Astrocyte (in vitro differentiated cells and primary cell): Measurements from ENCODE around the gene TRH. TPM values are rescaled to one million over a fixed set of nuclear protein-coding genes. Genes with fewer than 3 reads are reported as not detected.

Experiments used
- DNase-seq: peaks from one replicate; pipeline ENCODE4 v3.0.0-alpha.2; 2010; ENCODE audit warnings: low read depth
- FAIRE-seq: peaks from 2 replicates; lab custom pipeline; 2011; peaks lifted over from hg19 to GRCh38; lab: Jason Lieb, UNC
- H2AFZ ChIP-seq: 2 replicates; pipeline ENCODE4 v1.6.0; 2012; ENCODE audit warnings: low read depth, low read length, inconsistent platforms
- H3K27ac ChIP-seq: 2 replicates; pipeline ENCODE4 v1.5.1; 2011; ENCODE audit warnings: low read depth, low read length, inconsistent platforms
- H3K27me3 ChIP-seq: 2 replicates; pipeline ENCODE4 v1.6.0; 2011; ENCODE audit warnings: low read length, inconsistent platforms; ENCODE audit not compliant: insufficient read depth
- H3K36me3 ChIP-seq: 2 replicates; pipeline ENCODE4 v1.5.1; 2011; ENCODE audit warnings: low read length, inconsistent platforms; ENCODE audit not compliant: insufficient read depth
- H3K4me1 ChIP-seq: 2 replicates; pipeline ENCODE4 v1.5.1; 2011; ENCODE audit warnings: low read length, inconsistent platforms; ENCODE audit not compliant: insufficient read depth
- H3K4me2 ChIP-seq: 2 replicates; pipeline ENCODE4 v1.6.0; 2012; ENCODE audit warnings: low read length, inconsistent platforms
- H3K4me3 ChIP-seq: 2 replicates; pipeline ENCODE4 v1.5.1; 2011; ENCODE audit warnings: low read depth, mild to moderate bottlenecking, low read length, inconsistent platforms; ENCODE audit not compliant: insufficient read depth
- H3K79me2 ChIP-seq: 2 replicates; pipeline ENCODE4 v1.6.0; 2012; ENCODE audit warnings: mild to moderate bottlenecking, low read length, inconsistent platforms; ENCODE audit not compliant: insufficient read depth
- H3K9ac ChIP-seq: 2 replicates; pipeline ENCODE4 v1.6.0; 2012; ENCODE audit warnings: mild to moderate bottlenecking, low read length, inconsistent platforms
- H3K9me3 ChIP-seq: 2 replicates; pipeline ENCODE4 v1.5.1; 2012; ENCODE audit warnings: low read depth, mild to moderate bottlenecking, low read length, inconsistent platforms; ENCODE audit not compliant: insufficient read depth
- H4K20me1 ChIP-seq: 2 replicates; pipeline ENCODE4 v1.6.0; 2012; ENCODE audit warnings: low read length, inconsistent platforms; ENCODE audit not compliant: insufficient read depth
- H3K27ac Mint-ChIP-seq: one replicate; pipeline ENCODE4 v1.8.0; 2021; ENCODE audit warnings: mild to moderate bottlenecking, mixed read lengths; ENCODE audit not compliant: unreplicated experiment
- H3K27me3 Mint-ChIP-seq: one replicate; pipeline ENCODE4 v1.8.0; 2021; ENCODE audit warnings: low read depth, mixed read lengths; ENCODE audit not compliant: unreplicated experiment
- H3K36me3 Mint-ChIP-seq: one replicate; pipeline ENCODE4 v1.8.0; 2021; ENCODE audit warnings: low read depth, mixed read lengths; ENCODE audit not compliant: unreplicated experiment
- H3K4me1 Mint-ChIP-seq: one replicate; pipeline ENCODE4 v1.8.0; 2021; ENCODE audit warnings: low read depth, mixed read lengths; ENCODE audit not compliant: unreplicated experiment
- H3K4me3 Mint-ChIP-seq: one replicate; pipeline ENCODE4 v1.8.0; 2021; ENCODE audit warnings: mild to moderate bottlenecking, moderate library complexity, mixed read lengths; ENCODE audit not compliant: unreplicated experiment
- H3K9me3 Mint-ChIP-seq: one replicate; pipeline ENCODE4 v1.8.0; 2021; ENCODE audit warnings: mild to moderate bottlenecking, mixed read lengths; ENCODE audit not compliant: unreplicated experiment
- EZH2 ChIP-seq: IDR thresholded peaks from 2 replicates; pipeline ENCODE4 v1.6.1; 2012; ENCODE audit warnings: mild to moderate bottlenecking, low read length, inconsistent platforms; ENCODE audit not compliant: insufficient read depth
- total RNA-seq: library from RNA; stranded (reverse); gene quantifications from 2 replicates; pipeline ENCODE4 v1.2.1, GENCODE V29; 2021
- TF ChIP-seq, protein P1 (sequence below): IDR thresholded peaks from 2 replicates; pipeline ENCODE4 v1.5.1; 2011; ENCODE audit warnings: low read depth, mild to moderate bottlenecking, inconsistent platforms, low read length, moderate library complexity; ENCODE audit not compliant: insufficient read depth

Gene TRH
- total RNA-seq, 1 donor from 2014 or later: 0.14 TPM

GRCh38 chr3:129936757-129937156 is 37.8 kb upstream of the TRH start:
- Mint-ChIP-seq H3K27ac (no peak overlapping the region), H3K27me3 (peaks cover 15% of the 10 kb centered on the region), H3K9me3 (peaks cover 2% of the 10 kb centered on the region), H3K36me3 (no peaks in the 10 kb centered on the region), H3K4me3 (no peak overlapping the region), H3K4me1 (no peaks in the 10 kb centered on the region)
- Histone ChIP-seq H3K4me3 (peak overlapping the region; percentile 60), H3K27me3 (peaks cover 11% of the 10 kb centered on the region), H3K9ac (peak overlapping the region; percentile 58), H2AFZ (peak overlapping the region; percentile 64), H3K9me3 (no peaks in the 10 kb centered on the region), H3K79me2 (no peaks in the 10 kb centered on the region), H3K36me3 (no peaks in the 10 kb centered on the region), H4K20me1 (no peaks in the 10 kb centered on the region), H3K27ac (peak overlapping the region; percentile 17), H3K4me2 (peak overlapping the region; percentile 86), H3K4me1 (no peaks in the 10 kb centered on the region)
- FAIRE-seq (no peak), DNase-seq (peak; percentile 90)
- TF ChIP-seq EZH2: no peak
- TF ChIP-seq, protein P1, sequence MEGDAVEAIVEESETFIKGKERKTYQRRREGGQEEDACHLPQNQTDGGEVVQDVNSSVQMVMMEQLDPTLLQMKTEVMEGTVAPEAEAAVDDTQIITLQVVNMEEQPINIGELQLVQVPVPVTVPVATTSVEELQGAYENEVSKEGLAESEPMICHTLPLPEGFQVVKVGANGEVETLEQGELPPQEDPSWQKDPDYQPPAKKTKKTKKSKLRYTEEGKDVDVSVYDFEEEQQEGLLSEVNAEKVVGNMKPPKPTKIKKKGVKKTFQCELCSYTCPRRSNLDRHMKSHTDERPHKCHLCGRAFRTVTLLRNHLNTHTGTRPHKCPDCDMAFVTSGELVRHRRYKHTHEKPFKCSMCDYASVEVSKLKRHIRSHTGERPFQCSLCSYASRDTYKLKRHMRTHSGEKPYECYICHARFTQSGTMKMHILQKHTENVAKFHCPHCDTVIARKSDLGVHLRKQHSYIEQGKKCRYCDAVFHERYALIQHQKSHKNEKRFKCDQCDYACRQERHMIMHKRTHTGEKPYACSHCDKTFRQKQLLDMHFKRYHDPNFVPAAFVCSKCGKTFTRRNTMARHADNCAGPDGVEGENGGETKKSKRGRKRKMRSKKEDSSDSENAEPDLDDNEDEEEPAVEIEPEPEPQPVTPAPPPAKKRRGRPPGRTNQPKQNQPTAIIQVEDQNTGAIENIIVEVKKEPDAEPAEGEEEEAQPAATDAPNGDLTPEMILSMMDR: no peak

- Histone ChIP-seq H3K9me3 (no peaks in the 10 kb centered on the region), H3K4me2 (no peak overlapping the region), H2AFZ (no peak overlapping the region), H3K27me3 (peaks cover 7% of the 10 kb centered on the region), H3K9ac (no peak overlapping the region), H3K79me2 (no peaks in the 10 kb centered on the region), H3K4me1 (no peaks in the 10 kb centered on the region), H3K36me3 (no peaks in the 10 kb centered on the region), H3K27ac (no peak overlapping the region), H3K4me3 (no peak overlapping the region), H4K20me1 (no peaks in the 10 kb centered on the region)
- Mint-ChIP-seq H3K27ac (no peak overlapping the region), H3K36me3 (no peaks in the 10 kb centered on the region), H3K4me1 (no peaks in the 10 kb centered on the region), H3K9me3 (peaks cover 2% of the 10 kb centered on the region), H3K27me3 (peaks cover 18% of the 10 kb centered on the region), H3K4me3 (no peak overlapping the region)
- TF ChIP-seq EZH2: no peak
- TF ChIP-seq, protein P1: no peak
- no peak for DNase-seq
- FAIRE-seq: no peak
Measured at GRCh38 chr3:129937717-129938116, 36.8 kb upstream of the TRH start.

DNA sequence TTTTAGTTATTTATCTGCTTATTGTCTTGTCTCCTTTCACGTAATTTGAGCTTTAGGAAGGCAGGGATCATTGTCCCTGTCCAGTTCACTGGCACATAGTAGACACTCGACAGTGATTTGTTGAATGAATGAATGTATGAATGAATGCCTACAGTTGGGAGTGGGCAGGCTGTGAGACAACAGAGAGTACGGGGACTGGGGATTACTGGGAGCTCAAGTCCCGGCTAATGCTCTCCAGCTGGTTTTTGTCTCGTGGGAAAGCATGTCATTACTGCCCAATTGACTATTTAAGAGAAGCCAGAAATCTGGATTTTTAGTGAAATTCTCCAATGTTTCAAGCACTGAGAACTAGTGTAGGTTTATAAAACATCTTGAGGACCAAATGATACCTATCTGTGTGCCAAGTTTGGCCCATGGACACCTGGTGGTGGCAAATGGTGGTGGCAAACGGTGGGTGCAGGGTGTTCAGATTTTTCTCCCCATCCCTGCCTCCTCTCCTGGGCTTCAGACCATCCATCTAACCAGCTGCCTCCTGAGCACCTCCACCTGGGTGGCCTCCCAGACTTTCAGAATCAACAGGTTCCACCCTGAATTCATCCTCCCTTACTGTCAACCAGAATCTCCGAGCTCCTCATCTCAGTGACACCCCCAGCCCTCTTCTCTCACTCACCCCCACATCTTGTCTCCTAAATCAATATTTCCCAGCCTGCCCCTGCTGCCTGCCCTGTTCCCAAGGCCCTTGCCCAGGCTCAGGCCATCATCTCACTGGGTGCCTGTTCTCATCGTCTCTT is 36.2 kb upstream of the TRH start:
- H3K9me3 Mint-ChIP-seq: peaks cover 2% of the 10 kb centered on the region
- no peak overlapping the region for H2AFZ ChIP-seq
- H3K27ac Mint-ChIP-seq: no peak overlapping the region
- no peaks in the 10 kb centered on the region for H3K36me3 Mint-ChIP-seq
- no peaks in the 10 kb centered on the region for H3K4me1 ChIP-seq
- no peak overlapping the region for H3K9ac ChIP-seq
- no peak overlapping the region for H3K4me3 ChIP-seq
- H3K27ac ChIP-seq: no peak overlapping the region
- TF ChIP-seq, protein P1: no peak
- TF ChIP-seq EZH2: no peak
- no peak overlapping the region for H3K4me3 Mint-ChIP-seq
- H3K79me2 ChIP-seq: no peaks in the 10 kb centered on the region
- H3K27me3 ChIP-seq: peaks cover 4% of the 10 kb centered on the region
- H3K36me3 ChIP-seq: no peaks in the 10 kb centered on the region
- no peak overlapping the region for H3K4me2 ChIP-seq
- FAIRE-seq: no peak
- no peaks in the 10 kb centered on the region for H3K9me3 ChIP-seq
- no peak for DNase-seq
- peaks cover 18% of the 10 kb centered on the region for H3K27me3 Mint-ChIP-seq
- no peaks in the 10 kb centered on the region for H4K20me1 ChIP-seq
- no peaks in the 10 kb centered on the region for H3K4me1 Mint-ChIP-seq
